Stomach smooth muscle (tissue), 2 donors: ENCODE data around the gene PROX2.

Experiments used
- H3K27ac ChIP-seq: one replicate; pipeline ENCODE4 v1.7.0; 2013; ENCODE audit warnings: mild to moderate bottlenecking, low read length, inconsistent platforms
- H3K27me3 ChIP-seq, 2 donors: one replicate each; pipeline ENCODE4 v1.7.0; 2013; ENCODE audit warnings: low read length in 2 of 2; ENCODE audit not compliant: insufficient read depth in 2 of 2, control insufficient read depth in 1 of 2
- H3K36me3 ChIP-seq, 2 donors: one replicate each; pipeline ENCODE4 v1.7.0; 2013; ENCODE audit warnings: low read length in 2 of 2; ENCODE audit not compliant: control insufficient read depth in 2 of 2, insufficient read depth in 2 of 2
- H3K4me1 ChIP-seq: one replicate; pipeline ENCODE4 v1.7.0; 2013; ENCODE audit warnings: low read length; ENCODE audit not compliant: control insufficient read depth, insufficient read depth
- H3K4me3 ChIP-seq, 2 donors: one replicate each; pipeline ENCODE4 v1.7.0; 2013; ENCODE audit warnings: low read length in 2 of 2
- H3K9ac ChIP-seq, 2 donors: one replicate each; pipeline ENCODE4 v1.7.0; 2013; ENCODE audit warnings: low read length in 2 of 2, mild to moderate bottlenecking in 1 of 2
- H3K9me3 ChIP-seq, 2 donors: one replicate each; pipeline ENCODE4 v1.7.0; 2013; ENCODE audit warnings: low read length in 2 of 2; ENCODE audit not compliant: control insufficient read depth in 2 of 2
- donor health status: healthy.
- donor health status: Pancreatic carcinoma.

The PROX2 gene, protein sequence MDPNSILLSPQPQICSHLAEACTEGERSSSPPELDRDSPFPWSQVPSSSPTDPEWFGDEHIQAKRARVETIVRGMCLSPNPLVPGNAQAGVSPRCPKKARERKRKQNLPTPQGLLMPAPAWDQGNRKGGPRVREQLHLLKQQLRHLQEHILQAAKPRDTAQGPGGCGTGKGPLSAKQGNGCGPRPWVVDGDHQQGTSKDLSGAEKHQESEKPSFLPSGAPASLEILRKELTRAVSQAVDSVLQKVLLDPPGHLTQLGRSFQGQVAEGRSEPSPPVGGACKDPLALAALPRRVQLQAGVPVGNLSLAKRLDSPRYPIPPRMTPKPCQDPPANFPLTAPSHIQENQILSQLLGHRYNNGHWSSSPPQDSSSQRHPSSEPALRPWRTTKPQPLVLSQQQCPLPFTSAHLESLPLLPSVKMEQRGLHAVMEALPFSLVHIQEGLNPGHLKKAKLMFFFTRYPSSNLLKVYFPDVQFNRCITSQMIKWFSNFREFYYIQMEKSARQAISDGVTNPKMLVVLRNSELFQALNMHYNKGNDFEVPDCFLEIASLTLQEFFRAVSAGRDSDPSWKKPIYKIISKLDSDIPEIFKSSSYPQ

GRCh38 chr14:74875941-74876913 is at the start of gene PROX2:
TSS of gene PROX2 (minus strand) at chr14:74876145. CDS start at chr14:74863834, 12,311 bp downstream.
- Histone ChIP-seq H3K27me3 (no peaks in the 10 kb centered on the region), H3K27ac (no peak within 1 kb of the TSS), H3K9me3 (no peaks in the 10 kb centered on the region), H3K4me1 (peaks cover 4% of the 10 kb centered on the region), H3K36me3 (no peaks in the 10 kb centered on the region), H3K4me3 (no peak within 1 kb of the TSS), H3K9ac (no peak within 1 kb of the TSS)

GRCh38 chr14:74924061-74924460 is 48.1 kb upstream of the PROX2 start:
- Histone ChIP-seq H3K27me3 (no peaks in the 10 kb centered on the region), H3K4me3 (no peak overlapping the region), H3K36me3 (no peaks in the 10 kb centered on the region), H3K4me1 (peaks cover 9% of the 10 kb centered on the region), H3K27ac (no peak overlapping the region), H3K9me3 (no peaks in the 10 kb centered on the region), H3K9ac (no peak overlapping the region)

DNA sequence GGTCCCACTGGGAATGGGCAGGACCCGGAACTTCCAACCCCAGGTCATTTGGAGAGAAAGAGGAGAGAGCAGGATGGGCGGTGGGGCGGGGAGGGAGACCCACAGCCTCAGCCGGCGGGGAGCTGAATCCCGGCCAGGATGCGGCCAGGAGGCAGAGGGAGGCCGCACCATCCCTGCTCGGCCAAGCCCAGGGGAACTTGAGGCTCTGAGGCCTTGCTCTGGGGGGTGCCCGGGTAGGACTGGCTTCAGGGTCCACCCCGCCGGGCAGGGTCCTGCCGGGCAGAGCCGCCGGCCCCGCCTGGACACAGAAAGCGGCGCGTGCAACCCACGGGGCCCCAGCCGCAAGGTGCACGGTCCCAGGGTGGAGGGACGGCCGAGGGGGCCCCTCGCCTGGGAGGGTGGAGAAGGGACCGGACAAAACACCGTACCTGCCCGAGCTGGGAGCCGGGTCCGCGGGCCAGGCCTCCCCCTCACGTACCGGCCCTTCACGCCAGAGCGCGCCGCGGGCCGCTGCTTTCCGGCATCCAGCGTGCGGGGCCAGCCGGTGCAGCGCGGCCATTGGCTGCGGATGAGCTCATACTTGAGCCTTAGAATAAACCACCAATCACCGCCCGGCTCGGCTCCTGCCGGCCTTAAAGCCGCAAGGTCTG is 46.9 kb upstream of the PROX2 start, which contains the start of gene RPS6KL1:
Gene RPS6KL1 (minus strand): TSS at position 509 of the 650 bp plus-strand sequence. CDS start 1,719 bp downstream, outside the sequence.
- peak within 1 kb of the TSS; percentile 60 to 82 for H3K4me3 ChIP-seq
- no peaks in the 10 kb centered on the region for H3K36me3 ChIP-seq
- H3K4me1 ChIP-seq = peaks cover 14% of the 10 kb centered on the region
- no peaks in the 10 kb centered on the region for H3K9me3 ChIP-seq
- H3K9ac ChIP-seq = peak within 1 kb of the TSS; percentile 73 to 82
- no peaks in the 10 kb centered on the region for H3K27me3 ChIP-seq
- peak within 1 kb of the TSS; percentile 37 for H3K27ac ChIP-seq

DNA sequence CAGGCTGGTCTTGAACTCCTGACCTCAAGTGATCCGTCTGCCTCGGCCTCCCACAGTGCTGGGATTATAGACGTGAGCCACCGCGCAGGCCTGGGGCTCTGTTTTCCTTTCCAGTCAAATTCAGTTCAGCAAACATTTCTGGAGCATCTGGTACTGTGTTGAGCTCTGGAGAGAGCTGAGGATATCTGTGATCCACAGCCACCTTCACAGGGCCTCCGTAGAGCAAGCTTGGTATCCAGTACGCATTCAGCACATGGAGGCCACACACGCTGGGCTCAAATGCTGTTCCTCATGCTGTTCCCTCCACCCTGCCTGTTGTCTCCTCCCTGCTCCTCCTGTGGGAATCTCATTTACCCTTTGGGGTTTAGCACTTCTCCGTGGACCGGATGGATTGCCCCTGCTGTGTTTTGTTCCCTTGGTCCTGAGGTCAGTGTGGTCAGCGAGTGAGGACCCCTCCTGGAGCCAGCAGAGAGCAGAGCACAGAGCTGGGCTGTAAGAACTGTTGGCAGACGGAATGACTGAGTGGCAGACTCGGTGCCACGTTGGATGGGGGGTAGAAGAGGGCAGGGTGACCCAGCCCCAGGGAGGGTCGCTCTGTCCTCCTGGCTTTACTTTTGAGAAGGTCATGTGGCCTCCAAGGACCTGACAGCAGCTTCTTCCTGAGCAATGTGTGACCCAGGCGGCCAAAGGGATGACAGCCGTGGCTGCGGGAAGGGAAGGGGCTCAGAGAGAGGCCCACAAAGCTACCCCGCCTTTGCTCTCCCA is 46.2 kb upstream of the PROX2 start:
- peak overlapping the region; percentile 73 to 82 for H3K9ac ChIP-seq
- H3K9me3 ChIP-seq = no peaks in the 10 kb centered on the region
- H3K4me1 ChIP-seq = peaks cover 19% of the 10 kb centered on the region
- peak overlapping the region; percentile 37 for H3K27ac ChIP-seq
- H3K36me3 ChIP-seq = no peaks in the 10 kb centered on the region
- H3K27me3 ChIP-seq = no peaks in the 10 kb centered on the region
- H3K4me3 ChIP-seq = peak overlapping the region; percentile 60 to 82

- peaks cover 0 to 2% of the 10 kb centered on the region in 2 donors for H3K36me3 ChIP-seq
- H3K27ac ChIP-seq = no peak overlapping the region
- H3K9me3 ChIP-seq = no peaks in the 10 kb centered on the region
- H3K27me3 ChIP-seq = no peaks in the 10 kb centered on the region
- no peak overlapping the region for H3K9ac ChIP-seq
- peaks cover 27% of the 10 kb centered on the region for H3K4me1 ChIP-seq
- H3K4me3 ChIP-seq = no peak overlapping the region
Observed at GRCh38 chr14:74921053-74921620, 45.2 kb upstream of the PROX2 start.

DNA sequence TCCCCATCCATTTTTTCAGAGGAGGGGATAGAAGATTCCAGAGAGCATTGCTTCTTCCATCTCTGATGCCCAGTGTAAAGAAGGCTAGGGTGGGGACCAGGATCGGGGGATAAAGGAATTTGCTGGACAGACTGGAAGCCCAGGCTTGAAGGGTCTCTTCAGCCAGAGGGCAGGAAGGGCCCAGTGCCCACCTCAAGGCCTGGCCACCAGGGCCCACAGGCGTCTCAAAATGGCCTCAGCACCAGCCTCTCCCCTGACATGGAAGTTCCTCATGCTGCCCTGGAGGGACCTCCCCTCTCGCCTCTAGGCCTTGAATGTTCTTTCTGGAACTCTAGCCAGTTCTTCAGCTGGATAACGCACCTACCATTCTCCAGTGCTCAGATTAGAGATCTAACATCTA is 44.3 kb upstream of the PROX2 start:
- no peak overlapping the region for H3K9ac ChIP-seq
- H3K9me3 ChIP-seq = no peaks in the 10 kb centered on the region
- H3K4me3 ChIP-seq = no peak overlapping the region
- H3K27ac ChIP-seq = no peak overlapping the region
- peaks cover 27% of the 10 kb centered on the region for H3K4me1 ChIP-seq
- peaks cover 0 to 2% of the 10 kb centered on the region in 2 donors for H3K36me3 ChIP-seq
- H3K27me3 ChIP-seq = no peaks in the 10 kb centered on the region

DNA sequence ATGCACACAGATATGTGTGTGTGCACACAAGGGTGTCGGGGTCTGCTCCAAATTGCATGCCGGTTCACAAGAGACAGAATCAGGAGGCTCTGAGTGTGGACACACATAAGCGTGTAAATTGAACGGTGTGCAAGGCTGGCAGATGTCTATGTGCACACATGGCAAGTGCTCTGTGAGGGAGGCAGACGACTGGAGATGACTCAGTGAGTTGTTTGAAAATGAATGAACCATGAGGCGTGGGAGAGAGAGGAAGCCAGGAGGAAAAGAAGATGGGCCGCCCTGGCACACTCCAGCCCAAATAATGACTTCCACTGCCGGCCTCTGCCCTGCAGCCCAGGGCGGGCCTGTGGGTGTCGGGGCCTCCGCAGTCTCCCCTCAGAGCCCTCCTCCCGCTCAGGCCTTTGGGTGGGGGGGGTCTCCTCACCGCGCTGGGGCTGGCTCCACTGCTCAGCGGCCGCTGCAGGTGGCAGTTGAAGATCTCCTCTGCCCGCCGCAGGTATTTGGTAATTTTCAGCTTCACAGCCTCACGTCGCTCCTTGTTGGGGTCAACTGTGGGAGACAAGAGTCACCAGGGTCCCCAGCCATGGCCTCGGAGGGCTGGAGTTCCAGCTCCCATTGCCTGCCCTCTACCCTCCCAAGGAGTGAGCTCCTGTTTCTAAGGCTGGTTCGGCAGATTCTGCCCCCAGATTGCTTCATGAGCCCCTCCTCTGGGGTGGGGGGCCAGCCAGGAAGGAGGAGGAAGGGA is 43.6 kb upstream of the PROX2 start:
- Histone ChIP-seq H3K9me3 (no peaks in the 10 kb centered on the region), H3K36me3 (peaks cover 0 to 2% of the 10 kb centered on the region in 2 donors)

DNA sequence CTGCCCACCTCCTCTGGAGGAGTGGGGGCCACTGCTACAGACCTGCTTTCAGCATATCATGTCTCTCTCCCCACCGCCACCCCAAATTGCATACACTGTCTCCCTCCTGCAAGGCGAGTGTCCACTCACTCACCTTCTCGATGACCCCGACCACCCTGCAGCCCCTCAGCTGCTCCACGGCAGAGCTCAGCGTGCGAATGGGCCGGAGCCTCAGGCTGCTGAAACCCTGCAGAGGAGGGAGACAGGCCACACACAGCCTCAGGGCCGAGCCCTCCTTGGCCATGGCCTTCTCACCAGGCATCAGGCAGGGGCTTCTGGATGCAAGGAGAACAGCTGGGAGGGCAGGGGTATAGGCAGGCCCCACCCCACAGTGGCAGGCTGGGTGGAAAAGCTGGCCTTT is 42.4 kb upstream of the PROX2 start:
- peaks cover 0 to 2% of the 10 kb centered on the region in 2 donors for H3K36me3 ChIP-seq
- H3K9ac ChIP-seq = no peak overlapping the region
- no peak overlapping the region for H3K27ac ChIP-seq
- H3K27me3 ChIP-seq = no peaks in the 10 kb centered on the region
- no peaks in the 10 kb centered on the region for H3K9me3 ChIP-seq
- peaks cover 27% of the 10 kb centered on the region for H3K4me1 ChIP-seq
- H3K4me3 ChIP-seq = no peak overlapping the region

More for the DNA sequence above, 43.6 kb upstream of the PROX2 start:
- Histone ChIP-seq H3K27ac (no peak overlapping the region), H3K4me3 (no peak overlapping the region), H3K9ac (no peak overlapping the region), H3K4me1 (peaks cover 27% of the 10 kb centered on the region), H3K27me3 (no peaks in the 10 kb centered on the region)

GRCh38 chr14:74917646-74918081 is 41.7 kb upstream of the PROX2 start:
- H3K27ac ChIP-seq = peak overlapping the region; percentile 41

More at GRCh38 chr14:74917646-74918081, 41.7 kb upstream of the PROX2 start:
- no peak overlapping the region for H3K4me3 ChIP-seq
- peaks cover 24% of the 10 kb centered on the region for H3K4me1 ChIP-seq
- no peak overlapping the region for H3K9ac ChIP-seq
- peaks cover 0 to 2% of the 10 kb centered on the region in 2 donors for H3K36me3 ChIP-seq
- H3K9me3 ChIP-seq = no peaks in the 10 kb centered on the region
- no peaks in the 10 kb centered on the region for H3K27me3 ChIP-seq
